ENCODE data around the gene SPIRE2.
"Not testable (repeated sequence)": the region's sequence is repeated elsewhere in the genome, so short reads cannot be mapped to it uniquely, and the experiment has no call there.

Gene SPIRE2

DNA sequence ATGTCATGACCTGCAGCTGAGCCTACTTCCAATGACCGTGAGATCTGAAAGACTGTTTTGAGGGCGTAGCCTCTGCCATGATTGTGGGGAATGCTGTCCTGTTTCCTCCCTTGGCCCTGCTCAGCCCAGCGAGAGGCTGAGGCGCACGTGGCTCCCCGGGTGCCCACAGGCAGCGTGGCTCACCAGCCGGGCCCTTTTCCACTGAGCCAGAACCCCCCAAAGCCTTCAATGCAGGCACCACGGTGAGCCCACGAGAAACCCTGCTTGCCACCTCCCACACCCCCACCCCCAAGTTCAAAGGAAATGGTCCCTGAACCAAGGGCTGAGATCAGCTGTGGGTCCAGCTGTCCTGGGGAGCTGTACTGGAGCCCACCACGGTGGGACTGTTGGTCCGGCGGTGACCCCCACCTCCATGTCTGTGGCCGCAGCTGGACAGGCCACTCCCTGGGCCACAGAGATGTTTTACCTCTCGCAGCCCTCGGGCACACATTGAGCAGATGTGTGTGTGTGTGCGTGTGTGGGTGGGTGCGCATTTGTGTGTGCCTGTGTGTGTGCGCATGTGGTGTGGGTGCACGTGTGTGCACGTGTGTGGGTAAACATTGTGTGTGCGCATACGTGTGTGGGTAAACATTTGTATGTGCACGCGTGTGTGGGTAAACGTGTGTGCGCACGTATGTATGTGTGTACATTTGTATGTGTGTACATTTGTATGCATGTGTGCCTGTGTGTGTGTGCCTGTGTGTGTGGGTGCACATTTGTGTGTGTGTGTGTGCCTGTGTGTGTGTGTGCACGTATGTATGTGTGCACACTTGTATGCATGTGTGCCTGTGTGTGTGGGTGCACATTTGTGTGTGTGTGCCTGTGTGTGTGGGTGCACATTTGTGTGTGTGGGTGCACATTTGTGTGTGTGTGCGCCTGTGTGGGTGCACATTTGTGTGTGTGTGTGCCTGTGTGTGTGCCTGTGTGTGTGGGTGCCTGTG, 85.4 kb downstream of the SPIRE2 start:
- H3K27me3 ChIP-seq (ENCODE audit: control insufficient read depth in 2 of 2, insufficient read depth in 2 of 2, low read length in 2 of 2): peaks cover 0 to 1% of the 10 kb centered on the region in 2 donors
- no peak overlapping the region for H3K4me3 ChIP-seq (ENCODE audit: low read length in 2 of 2)
- no peak overlapping the region for H3K27ac ChIP-seq (ENCODE audit: low read depth in 2 of 2, low read length in 2 of 2)
- no peak overlapping the region for H3K9ac ChIP-seq (ENCODE audit: low read depth in 1 of 2, low read length in 2 of 2)
- H3K4me1 ChIP-seq (ENCODE audit: control insufficient read depth in 2 of 2, insufficient read depth in 2 of 2, low read length in 2 of 2): peaks cover 8 to 15% of the 10 kb centered on the region in 2 donors
- no peaks in the 10 kb centered on the region for H3K9me3 ChIP-seq (ENCODE audit: control insufficient read depth in 2 of 2, low read length in 2 of 2)
- H3K36me3 ChIP-seq (ENCODE audit: control insufficient read depth in 2 of 2, insufficient read depth in 2 of 2, low read length in 2 of 2): peaks cover 8 to 22% of the 10 kb centered on the region in 2 donors

- peaks cover 8 to 19% of the 10 kb centered on the region in 2 donors for H3K4me1 ChIP-seq (ENCODE audit: control insufficient read depth in 2 of 2, insufficient read depth in 2 of 2, low read length in 2 of 2)
- H3K27ac ChIP-seq (ENCODE audit: low read depth in 2 of 2, low read length in 2 of 2); H3K9me3 ChIP-seq (ENCODE audit: control insufficient read depth in 2 of 2, low read length in 2 of 2); H3K4me3 ChIP-seq (ENCODE audit: low read length in 2 of 2); H3K9ac ChIP-seq (ENCODE audit: low read depth in 1 of 2, low read length in 2 of 2); H3K27me3 ChIP-seq (ENCODE audit: control insufficient read depth in 2 of 2, insufficient read depth in 2 of 2, low read length in 2 of 2): not testable (repeated sequence)
- H3K36me3 ChIP-seq (ENCODE audit: control insufficient read depth in 2 of 2, insufficient read depth in 2 of 2, low read length in 2 of 2): peaks cover 6 to 18% of the 10 kb centered on the region in 2 donors
Observed at GRCh38 chr16:89914642-89915285, 86.5 kb downstream of the SPIRE2 start.

GRCh38 chr16:89915303-89916232, 87.3 kb downstream of the SPIRE2 start:
- H3K4me1 ChIP-seq (ENCODE audit: control insufficient read depth in 2 of 2, insufficient read depth in 2 of 2, low read length in 2 of 2): peaks cover 8 to 19% of the 10 kb centered on the region in 2 donors

DNA sequence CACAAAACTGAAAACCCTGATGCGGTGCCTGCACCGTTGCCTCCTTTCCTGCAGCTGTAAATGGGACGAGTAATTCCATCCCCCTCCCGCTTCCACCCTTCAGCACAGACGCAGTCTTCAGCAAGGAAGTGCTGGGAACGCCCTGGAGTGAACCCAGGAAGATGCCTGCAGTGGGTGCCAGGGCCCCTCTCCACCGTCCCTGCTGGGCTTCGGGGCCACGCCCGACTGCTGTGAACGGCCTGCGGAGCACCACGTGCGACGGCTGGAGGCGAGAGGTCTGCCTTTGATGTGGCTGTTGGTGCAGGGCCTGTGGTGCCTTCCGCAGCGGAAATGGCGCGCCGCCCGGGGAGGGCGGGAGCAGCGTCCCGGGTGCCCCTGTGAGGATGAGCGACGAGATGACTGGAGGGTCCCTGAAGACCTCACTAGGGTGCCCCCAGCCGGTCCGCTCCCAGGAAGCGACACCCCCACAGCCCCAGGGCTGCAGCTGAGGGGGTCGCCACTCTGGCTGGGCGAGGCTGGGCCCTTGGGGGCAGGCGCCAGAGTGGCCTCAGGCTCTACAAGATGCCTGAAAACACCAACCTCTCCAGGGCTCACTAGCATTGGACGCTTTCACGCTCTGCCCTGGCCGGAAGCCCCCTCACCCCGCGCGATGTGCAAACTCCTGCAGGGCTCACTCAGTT, 89.6 kb downstream of the SPIRE2 start:
- H3K27ac ChIP-seq (ENCODE audit: low read depth in 2 of 2, low read length in 2 of 2): peak overlapping the region in 1 of 2 donors; percentile 61
- H3K27me3 ChIP-seq (ENCODE audit: control insufficient read depth in 2 of 2, insufficient read depth in 2 of 2, low read length in 2 of 2): peaks cover 8 to 13% of the 10 kb centered on the region in 2 donors
- H3K4me1 ChIP-seq (ENCODE audit: control insufficient read depth in 2 of 2, insufficient read depth in 2 of 2, low read length in 2 of 2): peaks cover 8 to 23% of the 10 kb centered on the region in 2 donors
- peak overlapping the region; percentile 47 to 52 for H3K4me3 ChIP-seq (ENCODE audit: low read length in 2 of 2)
- H3K9ac ChIP-seq (ENCODE audit: low read depth in 1 of 2, low read length in 2 of 2): no peak overlapping the region
- no peaks in the 10 kb centered on the region for H3K36me3 ChIP-seq (ENCODE audit: control insufficient read depth in 2 of 2, insufficient read depth in 2 of 2, low read length in 2 of 2)
- H3K9me3 ChIP-seq (ENCODE audit: control insufficient read depth in 2 of 2, low read length in 2 of 2): no peaks in the 10 kb centered on the region

More at GRCh38 chr16:89915303-89916232, 87.3 kb downstream of the SPIRE2 start:
- peaks cover 6 to 8% of the 10 kb centered on the region in 2 donors for H3K27me3 ChIP-seq (ENCODE audit: control insufficient read depth in 2 of 2, insufficient read depth in 2 of 2, low read length in 2 of 2)
- peaks cover 6 to 15% of the 10 kb centered on the region in 2 donors for H3K36me3 ChIP-seq (ENCODE audit: control insufficient read depth in 2 of 2, insufficient read depth in 2 of 2, low read length in 2 of 2)
- H3K27ac ChIP-seq (ENCODE audit: low read depth in 2 of 2, low read length in 2 of 2): no peak overlapping the region
- H3K9ac ChIP-seq (ENCODE audit: low read depth in 1 of 2, low read length in 2 of 2): no peak overlapping the region
- H3K4me3 ChIP-seq (ENCODE audit: low read length in 2 of 2): no peak overlapping the region
- H3K9me3 ChIP-seq (ENCODE audit: control insufficient read depth in 2 of 2, low read length in 2 of 2): no peaks in the 10 kb centered on the region

- Histone ChIP-seq H3K36me3 (ENCODE audit: control insufficient read depth in 2 of 2, insufficient read depth in 2 of 2, low read length in 2 of 2) (no peaks in the 10 kb centered on the region), H3K9ac (ENCODE audit: low read depth in 1 of 2, low read length in 2 of 2) (no peak within 1 kb of the TSS), H3K27me3 (ENCODE audit: control insufficient read depth in 2 of 2, insufficient read depth in 2 of 2, low read length in 2 of 2) (peaks cover 8 to 14% of the 10 kb centered on the region in 2 donors), H3K27ac (ENCODE audit: low read depth in 2 of 2, low read length in 2 of 2) (peak within 1 kb of the TSS in 1 of 2 donors; percentile 61), H3K9me3 (ENCODE audit: control insufficient read depth in 2 of 2, low read length in 2 of 2) (no peaks in the 10 kb centered on the region), H3K4me3 (ENCODE audit: low read length in 2 of 2) (peak within 1 kb of the TSS; percentile 47 to 52), H3K4me1 (ENCODE audit: control insufficient read depth in 2 of 2, insufficient read depth in 2 of 2, low read length in 2 of 2) (peaks cover 8 to 26% of the 10 kb centered on the region in 2 donors)
Observed at GRCh38 chr16:89918453-89919347, 90.4 kb downstream of the SPIRE2 start, which contains the start of gene MC1R. Gene MC1R (plus strand): TSS chr16:89918862. CDS start chr16:89919259, 397 bp downstream.

DNA sequence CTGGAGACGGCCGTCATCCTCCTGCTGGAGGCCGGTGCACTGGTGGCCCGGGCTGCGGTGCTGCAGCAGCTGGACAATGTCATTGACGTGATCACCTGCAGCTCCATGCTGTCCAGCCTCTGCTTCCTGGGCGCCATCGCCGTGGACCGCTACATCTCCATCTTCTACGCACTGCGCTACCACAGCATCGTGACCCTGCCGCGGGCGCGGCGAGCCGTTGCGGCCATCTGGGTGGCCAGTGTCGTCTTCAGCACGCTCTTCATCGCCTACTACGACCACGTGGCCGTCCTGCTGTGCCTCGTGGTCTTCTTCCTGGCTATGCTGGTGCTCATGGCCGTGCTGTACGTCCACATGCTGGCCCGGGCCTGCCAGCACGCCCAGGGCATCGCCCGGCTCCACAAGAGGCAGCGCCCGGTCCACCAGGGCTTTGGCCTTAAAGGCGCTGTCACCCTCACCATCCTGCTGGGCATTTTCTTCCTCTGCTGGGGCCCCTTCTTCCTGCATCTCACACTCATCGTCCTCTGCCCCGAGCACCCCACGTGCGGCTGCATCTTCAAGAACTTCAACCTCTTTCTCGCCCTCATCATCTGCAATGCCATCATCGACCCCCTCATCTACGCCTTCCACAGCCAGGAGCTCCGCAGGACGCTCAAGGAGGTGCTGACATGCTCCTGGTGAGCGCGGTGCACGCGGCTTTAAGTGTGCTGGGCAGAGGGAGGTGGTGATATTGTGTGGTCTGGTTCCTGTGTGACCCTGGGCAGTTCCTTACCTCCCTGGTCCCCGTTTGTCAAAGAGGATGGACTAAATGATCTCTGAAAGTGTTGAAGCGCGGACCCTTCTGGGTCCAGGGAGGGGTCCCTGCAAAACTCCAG, 91.5 kb downstream of the SPIRE2 start:
- Histone ChIP-seq H3K4me3 (ENCODE audit: low read length in 2 of 2) (no peak overlapping the region), H3K27me3 (ENCODE audit: control insufficient read depth in 2 of 2, insufficient read depth in 2 of 2, low read length in 2 of 2) (peaks cover 17 to 23% of the 10 kb centered on the region in 2 donors), H3K27ac (ENCODE audit: low read depth in 2 of 2, low read length in 2 of 2) (no peak overlapping the region), H3K4me1 (ENCODE audit: control insufficient read depth in 2 of 2, insufficient read depth in 2 of 2, low read length in 2 of 2) (peaks cover 8 to 26% of the 10 kb centered on the region in 2 donors), H3K9me3 (ENCODE audit: control insufficient read depth in 2 of 2, low read length in 2 of 2) (no peaks in the 10 kb centered on the region), H3K9ac (ENCODE audit: low read depth in 1 of 2, low read length in 2 of 2) (no peak overlapping the region), H3K36me3 (ENCODE audit: control insufficient read depth in 2 of 2, insufficient read depth in 2 of 2, low read length in 2 of 2) (no peaks in the 10 kb centered on the region)

DNA sequence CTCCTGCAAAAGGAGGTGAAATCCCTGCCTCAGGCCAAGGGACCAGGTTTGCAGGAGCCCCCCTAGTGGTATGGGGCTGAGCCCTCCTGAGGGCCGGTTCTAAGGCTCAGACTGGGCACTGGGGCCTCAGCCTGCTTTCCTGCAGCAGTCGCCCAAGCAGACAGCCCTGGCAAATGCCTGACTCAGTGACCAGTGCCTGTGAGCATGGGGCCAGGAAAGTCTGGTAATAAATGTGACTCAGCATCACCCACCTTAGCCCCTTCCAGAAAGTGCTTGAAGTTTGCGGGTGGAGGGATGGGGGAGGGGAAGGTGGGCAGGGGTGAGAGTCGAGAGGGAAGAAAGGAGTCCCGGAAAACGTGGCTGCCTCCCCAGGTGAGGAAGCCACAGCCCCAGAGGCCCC, 92.4 kb downstream of the SPIRE2 start:
- H3K4me1 ChIP-seq (ENCODE audit: control insufficient read depth in 2 of 2, insufficient read depth in 2 of 2, low read length in 2 of 2): peaks cover 8 to 30% of the 10 kb centered on the region in 2 donors

More for the DNA sequence above, 92.4 kb downstream of the SPIRE2 start:
- Histone ChIP-seq H3K4me3 (ENCODE audit: low read length in 2 of 2) (no peak overlapping the region), H3K27ac (ENCODE audit: low read depth in 2 of 2, low read length in 2 of 2) (no peak overlapping the region), H3K27me3 (ENCODE audit: control insufficient read depth in 2 of 2, insufficient read depth in 2 of 2, low read length in 2 of 2) (peaks cover 23% of the 10 kb centered on the region in 2 donors), H3K9me3 (ENCODE audit: control insufficient read depth in 2 of 2, low read length in 2 of 2) (no peaks in the 10 kb centered on the region), H3K9ac (ENCODE audit: low read depth in 1 of 2, low read length in 2 of 2) (no peak overlapping the region), H3K36me3 (ENCODE audit: control insufficient read depth in 2 of 2, insufficient read depth in 2 of 2, low read length in 2 of 2) (no peaks in the 10 kb centered on the region)
